Naive B cell (primary cell): ENCODE data around the gene HBEGF. TPM values are rescaled to one million over a fixed set of nuclear protein-coding genes. Genes with fewer than 3 reads are reported as not detected.
A peak's percentile ranks its signal among the peaks of the same experiment; 100 is the strongest.

Experiments used
- ATAC-seq, 2 donors: fragments of 150-1000 bp; cut with Tn5 transposase; 2 replicates each; pipeline ENCODE4 v1.10.0; 2021; ENCODE audit warnings: low read depth in 2 of 2, mild to moderate bottlenecking in 2 of 2, moderate library complexity in 2 of 2
- DNase-seq: peaks from one replicate; pipeline ENCODE4 v3.0.0; 2022
- H3K27ac Mint-ChIP-seq, 6 donors: one replicate each; pipeline ENCODE4 v1.8.0; 2020 to 2022; ENCODE audit warnings: mild to moderate bottlenecking in 6 of 6, mixed read lengths in 6 of 6, moderate library complexity in 5 of 6, inconsistent platforms in 2 of 6
- H3K27me3 Mint-ChIP-seq, 3 donors: one replicate each; pipeline ENCODE4 v1.8.0; 2021 to 2022; ENCODE audit warnings: mixed read lengths in 3 of 3, mild to moderate bottlenecking in 1 of 3
- H3K36me3 Mint-ChIP-seq, 2 donors: one replicate each; pipeline ENCODE4 v1.8.0; 2020 to 2022; ENCODE audit warnings: mixed read lengths in 2 of 2, inconsistent platforms in 1 of 2, mild to moderate bottlenecking in 1 of 2
- H3K4me1 Mint-ChIP-seq, 3 donors: one replicate each; pipeline ENCODE4 v1.8.0; 2020 to 2022; ENCODE audit warnings: mixed read lengths in 3 of 3, inconsistent platforms in 1 of 3, mild to moderate bottlenecking in 1 of 3, moderate library complexity in 1 of 3
- H3K4me3 Mint-ChIP-seq, 8 donors: one replicate each; pipeline ENCODE4 v1.8.0; 2020 to 2022; ENCODE audit warnings: mild to moderate bottlenecking in 8 of 8, mixed read lengths in 8 of 8, moderate library complexity in 8 of 8, inconsistent platforms in 2 of 8
- H3K9me3 Mint-ChIP-seq, 7 donors: one replicate each; pipeline ENCODE4 v1.8.0; 2020 to 2022; ENCODE audit warnings: mixed read lengths in 7 of 7, mild to moderate bottlenecking in 5 of 7, inconsistent platforms in 2 of 7, moderate library complexity in 1 of 7
- polyA plus RNA-seq, 6 donors: library from polyadenylated mRNA; unstranded; fragments of 300-500 nt; fragmentation: Illumina TruSeq; gene quantifications; one replicate each; pipeline ENCODE4 v1.2.3, GENCODE V29; 2021; ENCODE audit warnings: low read depth in 6 of 6

Gene HBEGF
- polyA plus RNA-seq, 6 donors from 2014 or later: 0.19 TPM; not detected in 5

- no peak overlapping the region for H3K4me3 Mint-ChIP-seq
- H3K27me3 Mint-ChIP-seq: no peaks in the 10 kb centered on the region
- ATAC-seq (no peak), DNase-seq (no peak)
- H3K36me3 Mint-ChIP-seq: no peaks in the 10 kb centered on the region
- H3K9me3 Mint-ChIP-seq: no peaks in the 10 kb centered on the region
- peak overlapping the region in 2 of 6 donors; percentile 32 to 60 for H3K27ac Mint-ChIP-seq
- peaks cover 12 to 49% (median 28%) of the 10 kb centered on the region in 3 donors for H3K4me1 Mint-ChIP-seq
Observed at GRCh38 chr5:140286424-140286823, 60.0 kb downstream of the HBEGF start.

GRCh38 chr5:140284013-140284412 lies 62.4 kb downstream of the HBEGF start:
- DNase-seq (no peak), ATAC-seq (no peak)
- H3K36me3 Mint-ChIP-seq: no peaks in the 10 kb centered on the region
- H3K9me3 Mint-ChIP-seq: no peaks in the 10 kb centered on the region
- H3K27ac Mint-ChIP-seq: peak overlapping the region in 1 of 6 donors; percentile 90
- H3K27me3 Mint-ChIP-seq: no peaks in the 10 kb centered on the region
- peak overlapping the region in 3 of 8 donors; percentile 72 to 76 (median 74) for H3K4me3 Mint-ChIP-seq
- peaks cover 6 to 30% (median 28%) of the 10 kb centered on the region in 3 donors for H3K4me1 Mint-ChIP-seq

Other genes with a start within 250 kb of the HBEGF start
- 1 to 10 TPM; 1.3 to 3.3 (median 2.5) TPM for gene PURA, start 232.5 kb downstream of the HBEGF start, polyA plus RNA-seq
- gene IGIP, start 220.7 kb downstream of the HBEGF start, polyA plus RNA-seq: under 1 TPM in 5 of 6 donors, not detected in 1; 0.09 to 0.46 (median 0.18) TPM
- gene CYSTM1, start 171.4 kb downstream of the HBEGF start, polyA plus RNA-seq: 10 to 100 TPM in 5 of 6 donors, 1 to 10 TPM in 1; 5.4 to 20.6 (median 12.6) TPM
- 100 to 1,000 TPM; 110 to 269 (median 140) TPM for gene PFDN1, start 43.5 kb downstream of the HBEGF start, polyA plus RNA-seq
- not detected for gene SLC4A9, start 13.6 kb upstream of the HBEGF start, polyA plus RNA-seq
- gene ANKHD1, start 55.2 kb upstream of the HBEGF start, polyA plus RNA-seq: 10 to 100 TPM; 53.3 to 88.7 (median 62.5) TPM
- gene EIF4EBP3, start 201.1 kb upstream of the HBEGF start, polyA plus RNA-seq: 10 to 100 TPM; 44.5 to 90.3 (median 63.1) TPM
- 10 to 100 TPM; 26.2 to 47.0 (median 31.7) TPM for gene SRA1, start 210.9 kb upstream of the HBEGF start, polyA plus RNA-seq
- gene APBB3, start 218.0 kb upstream of the HBEGF start, polyA plus RNA-seq: 1 to 10 TPM in 5 of 6 donors, not detected in 1; 6.3 to 9.0 (median 7.9) TPM
- gene SLC35A4, start 218.2 kb upstream of the HBEGF start, polyA plus RNA-seq: 100 to 1,000 TPM in 1 of 6 donors, 10 to 100 TPM in 5; 66.8 to 107 (median 74.6) TPM